HEK293 (cell line): Measurements from ENCODE around the gene MYH15.

Experiments used
- ZBTB17 ChIP-seq: fragments of 450-650 bp; formaldehyde crosslinking; IDR thresholded peaks from 2 replicates; pipeline ENCODE4 v1.5.1; 2016; ENCODE audit warnings: missing biosample characterization, missing genetic modification characterization
- ZNF133 ChIP-seq: fragments of 450-650 bp; formaldehyde crosslinking; IDR thresholded peaks from 2 replicates; pipeline ENCODE4 v1.5.1; 2016; ENCODE audit warnings: missing biosample characterization, missing genetic modification characterization
- ZNF138 ChIP-seq: fragments of 450-650 bp; formaldehyde crosslinking; IDR thresholded peaks from 2 replicates; pipeline ENCODE4 v1.5.1; 2016; ENCODE audit warnings: missing biosample characterization, missing genetic modification characterization, borderline replicate concordance
- ZNF16 ChIP-seq: fragments of 450-650 bp; formaldehyde crosslinking; IDR thresholded peaks from 2 replicates; pipeline ENCODE4 v1.5.1; 2016; ENCODE audit warnings: low read depth, missing biosample characterization, missing genetic modification characterization
- ZNF311 ChIP-seq: fragments of 450-650 bp; formaldehyde crosslinking; IDR thresholded peaks from 2 replicates; pipeline ENCODE4 v1.5.1; 2017; ENCODE audit warnings: missing biosample characterization, missing genetic modification characterization, borderline replicate concordance
- TF ChIP-seq, protein P1 (sequence below): fragments of 450-650 bp; formaldehyde crosslinking; IDR thresholded peaks from 2 replicates; pipeline ENCODE4 v1.5.1; 2016; ENCODE audit warnings: missing biosample characterization, missing genetic modification characterization, low read depth
- TF ChIP-seq, protein P2 (sequence below): fragments of 450-650 bp; formaldehyde crosslinking; IDR thresholded peaks from 2 replicates; pipeline ENCODE4 v1.5.1; 2016; ENCODE audit warnings: missing biosample characterization, missing genetic modification characterization

DNA sequence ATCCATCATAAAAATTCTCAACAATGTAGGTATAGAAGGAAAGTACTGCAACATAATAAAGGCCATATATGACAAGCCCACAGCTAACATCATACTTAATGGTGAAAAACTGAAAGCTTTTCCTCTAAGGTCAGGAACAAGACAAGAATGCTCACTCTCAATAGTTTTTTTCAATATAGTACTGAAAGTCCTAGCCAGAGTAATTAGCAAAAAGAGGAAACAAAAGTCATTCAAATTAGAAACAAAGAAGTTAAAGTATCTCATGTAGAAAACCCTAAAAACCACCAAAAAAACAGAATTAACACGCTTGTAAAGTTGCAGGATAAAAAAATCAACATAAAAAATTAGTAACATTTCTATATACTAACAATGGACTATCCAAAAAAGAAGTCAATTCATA lies 61.8 kb downstream of the MYH15 start:
- TF ChIP-seq ZBTB17 (tag by site-specific recombination) (no peak), ZNF311 (tag by site-specific recombination) (no peak), ZNF133 (tag by site-specific recombination) (no peak), ZNF138 (tag by site-specific recombination) (no peak), ZNF16 (tag by site-specific recombination) (no peak)
- TF ChIP-seq, protein P1, sequence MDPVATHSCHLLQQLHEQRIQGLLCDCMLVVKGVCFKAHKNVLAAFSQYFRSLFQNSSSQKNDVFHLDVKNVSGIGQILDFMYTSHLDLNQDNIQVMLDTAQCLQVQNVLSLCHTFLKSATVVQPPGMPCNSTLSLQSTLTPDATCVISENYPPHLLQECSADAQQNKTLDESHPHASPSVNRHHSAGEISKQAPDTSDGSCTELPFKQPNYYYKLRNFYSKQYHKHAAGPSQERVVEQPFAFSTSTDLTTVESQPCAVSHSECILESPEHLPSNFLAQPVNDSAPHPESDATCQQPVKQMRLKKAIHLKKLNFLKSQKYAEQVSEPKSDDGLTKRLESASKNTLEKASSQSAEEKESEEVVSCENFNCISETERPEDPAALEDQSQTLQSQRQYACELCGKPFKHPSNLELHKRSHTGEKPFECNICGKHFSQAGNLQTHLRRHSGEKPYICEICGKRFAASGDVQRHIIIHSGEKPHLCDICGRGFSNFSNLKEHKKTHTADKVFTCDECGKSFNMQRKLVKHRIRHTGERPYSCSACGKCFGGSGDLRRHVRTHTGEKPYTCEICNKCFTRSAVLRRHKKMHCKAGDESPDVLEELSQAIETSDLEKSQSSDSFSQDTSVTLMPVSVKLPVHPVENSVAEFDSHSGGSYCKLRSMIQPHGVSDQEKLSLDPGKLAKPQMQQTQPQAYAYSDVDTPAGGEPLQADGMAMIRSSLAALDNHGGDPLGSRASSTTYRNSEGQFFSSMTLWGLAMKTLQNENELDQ: no peak
- TF ChIP-seq, protein P2, sequence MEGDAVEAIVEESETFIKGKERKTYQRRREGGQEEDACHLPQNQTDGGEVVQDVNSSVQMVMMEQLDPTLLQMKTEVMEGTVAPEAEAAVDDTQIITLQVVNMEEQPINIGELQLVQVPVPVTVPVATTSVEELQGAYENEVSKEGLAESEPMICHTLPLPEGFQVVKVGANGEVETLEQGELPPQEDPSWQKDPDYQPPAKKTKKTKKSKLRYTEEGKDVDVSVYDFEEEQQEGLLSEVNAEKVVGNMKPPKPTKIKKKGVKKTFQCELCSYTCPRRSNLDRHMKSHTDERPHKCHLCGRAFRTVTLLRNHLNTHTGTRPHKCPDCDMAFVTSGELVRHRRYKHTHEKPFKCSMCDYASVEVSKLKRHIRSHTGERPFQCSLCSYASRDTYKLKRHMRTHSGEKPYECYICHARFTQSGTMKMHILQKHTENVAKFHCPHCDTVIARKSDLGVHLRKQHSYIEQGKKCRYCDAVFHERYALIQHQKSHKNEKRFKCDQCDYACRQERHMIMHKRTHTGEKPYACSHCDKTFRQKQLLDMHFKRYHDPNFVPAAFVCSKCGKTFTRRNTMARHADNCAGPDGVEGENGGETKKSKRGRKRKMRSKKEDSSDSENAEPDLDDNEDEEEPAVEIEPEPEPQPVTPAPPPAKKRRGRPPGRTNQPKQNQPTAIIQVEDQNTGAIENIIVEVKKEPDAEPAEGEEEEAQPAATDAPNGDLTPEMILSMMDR: no peak
